HL-60/S4 treated with phorbol 12-myristate 13-acetate at 8.2 ng/mL for 4 days and 3 days (cell line): ENCODE results near the gene TSSK1B.
"Not testable (repeated sequence)": the region's sequence is repeated elsewhere in the genome, so short reads cannot be mapped to it uniquely, and the experiment has no call there.

Source experiments
- in situ Hi-C: fragments of 300-500 bp; cut with MboI; formaldehyde crosslinking; loops from 2 replicates; pipeline ENCODE4 v1.15.0; 2022; ENCODE audit warnings: low sequenced_read_pairs

Gene TSSK1B, protein sequence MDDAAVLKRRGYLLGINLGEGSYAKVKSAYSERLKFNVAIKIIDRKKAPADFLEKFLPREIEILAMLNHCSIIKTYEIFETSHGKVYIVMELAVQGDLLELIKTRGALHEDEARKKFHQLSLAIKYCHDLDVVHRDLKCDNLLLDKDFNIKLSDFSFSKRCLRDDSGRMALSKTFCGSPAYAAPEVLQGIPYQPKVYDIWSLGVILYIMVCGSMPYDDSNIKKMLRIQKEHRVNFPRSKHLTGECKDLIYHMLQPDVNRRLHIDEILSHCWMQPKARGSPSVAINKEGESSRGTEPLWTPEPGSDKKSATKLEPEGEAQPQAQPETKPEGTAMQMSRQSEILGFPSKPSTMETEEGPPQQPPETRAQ

DNA sequence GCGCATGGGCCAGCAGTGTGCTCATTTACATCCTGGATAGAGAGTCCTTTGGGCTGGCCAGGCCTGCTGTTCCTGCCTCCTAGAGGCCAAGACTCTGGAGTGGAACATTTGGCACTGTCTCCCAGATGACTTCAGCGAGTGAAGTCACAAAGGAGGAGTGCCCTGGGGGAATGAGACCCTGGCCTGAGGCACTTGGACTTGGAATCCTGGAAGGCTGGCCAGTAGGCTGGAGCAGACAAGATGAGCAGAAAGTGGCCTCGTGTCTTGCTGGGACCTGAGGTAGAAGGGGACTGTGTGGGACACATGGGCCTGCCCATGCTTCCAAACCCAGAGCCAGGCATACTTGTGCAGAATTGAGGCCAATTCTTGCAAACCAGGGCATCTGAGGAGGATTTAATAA, at the start of gene TSSK1B:
Gene TSSK1B, minus strand, starts transcription at position 101 of the 400 bp plus-strand sequence. CDS start 150 bp downstream, outside the sequence.
- in situ Hi-C loops: no loop called here

DNA sequence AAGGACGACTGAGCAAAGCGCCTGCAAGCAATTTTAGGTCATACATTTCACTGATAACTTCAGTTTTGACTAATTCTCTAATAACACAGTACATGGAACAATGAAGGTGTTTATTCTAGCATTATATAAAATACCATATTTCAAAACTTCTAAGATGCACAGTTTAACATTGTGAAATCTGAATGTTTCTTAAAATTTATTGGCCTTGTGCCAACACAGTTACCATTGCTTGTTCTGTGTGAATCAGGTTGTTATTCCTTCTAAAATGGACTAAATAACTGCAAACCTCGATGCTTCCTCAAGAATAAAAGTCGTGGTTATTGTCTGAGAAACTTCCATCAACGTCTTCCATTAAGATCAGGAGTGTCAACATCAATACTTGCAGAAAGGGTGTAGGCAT, 45.5 kb upstream of the TSSK1B start:
- in situ Hi-C loops: no loop called here

- in situ Hi-C loops: no loop called here
Observed at GRCh38 chr5:113478691-113479090, 43.9 kb upstream of the TSSK1B start.

- in situ Hi-C loops: no loop called here
Observed at GRCh38 chr5:113474100-113474728, 39.4 kb upstream of the TSSK1B start.

DNA sequence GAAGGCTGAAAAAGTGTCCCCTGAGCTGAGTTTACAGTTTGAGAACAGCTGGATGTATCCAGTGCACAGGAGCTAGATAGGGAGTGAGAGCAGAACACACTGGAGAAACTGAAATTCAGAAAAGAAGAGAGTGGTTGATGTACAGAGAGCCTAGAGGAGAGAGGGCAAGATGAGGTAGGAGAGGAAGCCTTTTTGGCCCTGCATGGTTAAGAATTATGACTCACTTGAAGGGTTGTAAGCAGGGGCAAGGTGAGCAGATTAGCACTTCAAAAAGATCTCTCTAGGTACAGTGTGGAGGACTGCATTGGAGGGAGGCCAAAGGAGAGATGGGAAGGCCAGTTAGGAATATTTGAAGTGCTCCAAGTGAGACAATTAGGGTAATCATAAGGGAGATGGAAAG, 28.2 kb upstream of the TSSK1B start:
- in situ Hi-C loops: no loop called here

GRCh38 chr5:113457106-113457505, 22.3 kb upstream of the TSSK1B start:
- in situ Hi-C loops: not testable (repeated sequence)

- in situ Hi-C loops: no loop called here
Observed at GRCh38 chr5:113452941-113453340, 18.2 kb upstream of the TSSK1B start.

GRCh38 chr5:113451797-113452196, 17.0 kb upstream of the TSSK1B start:
- in situ Hi-C loops: no loop called here

GRCh38 chr5:113450929-113451328, 16.1 kb upstream of the TSSK1B start:
- in situ Hi-C loops: no loop called here

GRCh38 chr5:113450462-113450861, 15.7 kb upstream of the TSSK1B start:
- in situ Hi-C loops: no loop called here

- in situ Hi-C loops: no loop called here
Observed at GRCh38 chr5:113448252-113448651, 13.5 kb upstream of the TSSK1B start.

DNA sequence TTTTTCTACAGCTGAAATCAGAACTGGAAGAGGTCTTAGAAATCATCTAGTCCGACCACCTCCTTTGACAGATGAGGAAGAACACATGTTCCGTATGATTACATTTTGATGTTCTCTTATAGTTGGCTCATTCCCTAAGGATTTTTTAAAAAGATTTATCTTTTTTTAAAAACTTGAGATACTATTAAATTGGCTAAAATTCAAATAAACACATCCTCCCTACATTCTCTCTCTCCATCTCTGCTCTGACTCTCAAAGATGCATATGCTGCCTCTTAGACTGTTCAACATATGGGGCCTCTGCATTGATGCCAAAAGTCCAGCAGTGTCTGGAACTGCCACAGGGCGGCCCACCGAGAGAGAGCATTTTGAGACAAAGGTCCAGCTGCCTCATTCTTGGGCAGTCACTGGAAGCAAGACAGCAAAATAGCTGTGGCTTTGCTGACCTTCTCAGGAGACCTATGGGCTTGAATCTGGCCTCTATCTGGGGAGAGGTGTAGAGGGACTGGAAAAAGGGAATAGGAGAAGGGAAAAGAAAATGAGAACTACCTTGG, 12.8 kb upstream of the TSSK1B start:
- in situ Hi-C loops: no loop called here

DNA sequence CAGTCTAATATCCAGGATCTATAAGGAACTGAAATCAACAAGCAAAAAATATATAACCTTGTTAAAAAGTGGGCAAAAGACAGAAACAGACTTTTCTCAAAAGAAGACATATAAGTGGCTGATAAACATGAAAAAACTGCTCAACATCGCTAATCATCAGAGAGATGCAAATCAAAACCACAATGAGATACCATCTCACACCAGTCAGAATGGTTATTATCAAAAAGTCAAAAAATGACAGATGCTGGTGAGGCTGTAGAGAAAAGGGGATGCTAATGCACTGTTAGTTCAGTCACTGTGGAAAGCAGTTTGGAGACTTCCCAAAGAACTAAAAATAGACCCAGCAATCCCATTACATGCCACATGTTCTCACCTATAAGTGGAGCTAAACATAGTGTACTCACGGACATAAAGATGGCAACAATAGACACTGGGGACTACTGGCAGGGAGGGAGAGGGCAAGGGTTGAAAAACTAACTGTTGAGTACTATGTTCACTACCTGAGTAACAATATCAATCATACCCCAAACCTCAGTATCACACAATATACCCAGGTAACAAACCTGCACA, 11.7 kb upstream of the TSSK1B start:
- in situ Hi-C loops: no loop called here

DNA sequence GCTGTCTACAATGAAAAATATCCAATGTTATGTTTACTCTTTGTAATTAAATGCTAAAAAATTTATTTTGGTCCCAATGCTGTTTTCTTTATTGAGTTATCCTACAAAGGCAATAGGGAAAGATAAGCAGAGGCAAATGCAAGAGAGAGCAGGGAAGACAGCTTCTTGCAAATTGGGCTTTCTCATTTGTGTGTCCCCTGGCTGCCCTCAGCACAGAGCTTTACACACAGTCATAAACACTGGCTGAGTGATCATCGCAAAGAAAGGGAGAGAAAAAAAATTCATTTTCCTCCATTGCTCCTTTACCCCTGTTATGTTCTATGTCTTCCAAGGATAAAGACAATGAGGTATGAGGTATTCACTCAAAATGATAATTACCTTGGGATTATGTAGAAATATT, 2.3 kb upstream of the TSSK1B start:
- in situ Hi-C loops: no loop called here

- in situ Hi-C loops: no loop called here
Observed at GRCh38 chr5:113435575-113435974, 786 bp upstream of the TSSK1B start.

DNA sequence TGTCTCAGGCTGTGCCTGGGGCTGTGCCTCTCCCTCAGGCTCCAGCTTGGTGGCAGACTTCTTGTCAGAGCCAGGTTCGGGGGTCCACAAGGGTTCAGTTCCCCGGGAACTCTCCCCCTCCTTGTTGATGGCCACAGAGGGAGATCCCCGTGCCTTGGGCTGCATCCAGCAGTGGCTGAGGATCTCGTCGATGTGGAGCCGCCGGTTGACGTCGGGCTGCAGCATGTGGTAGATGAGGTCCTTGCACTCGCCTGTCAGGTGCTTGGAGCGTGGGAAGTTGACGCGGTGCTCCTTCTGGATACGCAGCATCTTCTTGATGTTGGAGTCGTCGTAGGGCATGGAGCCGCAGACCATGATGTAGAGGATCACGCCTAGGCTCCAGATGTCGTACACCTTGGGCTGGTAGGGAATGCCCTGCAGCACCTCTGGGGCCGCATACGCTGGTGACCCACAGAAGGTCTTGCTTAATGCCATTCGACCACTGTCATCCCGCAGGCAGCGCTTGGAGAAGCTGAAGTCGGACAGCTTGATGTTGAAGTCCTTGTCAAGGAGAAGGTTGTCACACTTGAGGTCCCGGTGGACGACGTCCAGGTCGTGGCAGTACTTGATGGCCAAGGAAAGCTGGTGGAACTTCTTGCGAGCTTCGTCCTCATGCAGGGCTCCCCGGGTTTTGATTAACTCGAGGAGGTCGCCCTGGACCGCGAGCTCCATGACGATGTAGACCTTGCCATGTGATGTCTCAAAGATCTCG, 752 bp downstream of the TSSK1B start:
- in situ Hi-C loops: no loop called here

- in situ Hi-C loops: no loop called here
Observed at GRCh38 chr5:113433071-113433470, 1.7 kb downstream of the TSSK1B start.

GRCh38 chr5:113427871-113428574, 6.8 kb downstream of the TSSK1B start:
- in situ Hi-C loops: no loop called here

- in situ Hi-C loops: no loop called here
Observed at GRCh38 chr5:113425909-113426308, 8.9 kb downstream of the TSSK1B start.

DNA sequence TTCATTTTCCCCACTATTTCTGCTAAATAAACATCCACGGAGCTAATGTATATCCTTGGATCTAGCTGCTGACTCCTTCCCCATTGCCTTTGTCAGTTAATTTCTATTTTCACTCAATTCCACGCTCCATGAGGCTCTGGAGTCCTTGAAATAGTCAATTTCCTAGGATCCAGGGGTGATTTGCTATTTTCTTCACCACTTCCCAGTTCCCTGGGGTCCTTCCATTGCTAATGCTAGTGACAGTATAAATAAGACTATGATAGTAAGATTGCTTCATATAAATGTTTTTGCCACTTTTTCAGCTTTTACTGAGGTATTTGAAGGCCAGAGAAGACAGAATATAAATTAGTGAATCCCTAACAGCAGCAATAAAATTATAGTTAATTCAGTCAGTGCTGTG, 13.1 kb downstream of the TSSK1B start:
- in situ Hi-C loops: no loop called here

- in situ Hi-C loops: no loop called here
Observed at GRCh38 chr5:113405530-113405929, 29.3 kb downstream of the TSSK1B start.
